Measurements from ENCODE around the gene DHX40. TPM values are rescaled to one million over a fixed set of nuclear protein-coding genes. Genes with fewer than 3 reads are reported as not detected.

Gene DHX40
- total and polyA plus RNA-seq, 9 donors, result 24.9 to 45.6 (median 36.9) TPM

GRCh38 chr17:59638553-59638952 is 73.1 kb downstream of the DHX40 start:
- H3K9me3 ChIP-seq, result no peaks in the 10 kb centered on the region
- DNase-seq, result no peak
- no peaks in the 10 kb centered on the region for H3K36me3 ChIP-seq
- TF ChIP-seq POLR2A (IDR thresholded peaks at IDR 0.05) (no peak), CTCF (IDR thresholded peaks at IDR 0.05) (no peak), EP300 (IDR thresholded peaks at IDR 0.05) (no peak)
- 77 to 82% (median 79%) methylated on average over 10 of the region's 10 CpGs for WGBS, 3 donors
- peaks cover 8% of the 10 kb centered on the region for H3K4me1 ChIP-seq (ENCODE audit: insufficient read depth)
- no peaks in the 10 kb centered on the region for H3K27me3 ChIP-seq
- no peak overlapping the region for H3K4me3 ChIP-seq
- intact Hi-C loops (cut with DNase I), result no loop called here
- no peak overlapping the region for H3K27ac ChIP-seq

- intact Hi-C loops (cut with DNase I), result loop anchor here in 1 of 4 donors (10.0 kb wide), 1 partner anchor 63 kb away; the partner anchor contains the start of genes PTRH2 and VMP1
- Histone ChIP-seq H3K27ac (no peak overlapping the region), H3K36me3 (no peaks in the 10 kb centered on the region), H3K9me3 (no peaks in the 10 kb centered on the region), H3K27me3 (no peaks in the 10 kb centered on the region), H3K4me3 (no peak overlapping the region), H3K4me1 (ENCODE audit: insufficient read depth) (peaks cover 3% of the 10 kb centered on the region)
- no peak for DNase-seq
- TF ChIP-seq POLR2A (IDR thresholded peaks at IDR 0.05), result no peak
- no peak for TF ChIP-seq EP300 (IDR thresholded peaks at IDR 0.05)
- no peak for TF ChIP-seq CTCF (IDR thresholded peaks at IDR 0.05)
- WGBS, 3 donors, result 49 to 73% (median 63%) methylated on average over 2 of the region's 2 CpGs
These were observed 76.5 kb downstream of the DHX40 start for GRCh38 chr17:59641799-59642484.

- no peak for TF ChIP-seq EP300 (IDR thresholded peaks at IDR 0.05)
- TF ChIP-seq CTCF (IDR thresholded peaks at IDR 0.05), result no peak
- TF ChIP-seq POLR2A (IDR thresholded peaks at IDR 0.05), result no peak
- Histone ChIP-seq H3K36me3 (no peaks in the 10 kb centered on the region), H3K4me1 (ENCODE audit: insufficient read depth) (peaks cover 3% of the 10 kb centered on the region), H3K9me3 (no peaks in the 10 kb centered on the region), H3K27me3 (no peaks in the 10 kb centered on the region), H3K4me3 (no peak overlapping the region), H3K27ac (no peak overlapping the region)
- intact Hi-C loops (cut with DNase I), result loop anchor here in 1 of 4 donors (10.0 kb wide), 1 partner anchor 62 kb away; the partner anchor contains the start of genes PTRH2 and VMP1
- no peak for DNase-seq
- WGBS, 3 donors, result 83 to 94% (median 85%) methylated on average over 1 of the region's 1 CpG
These were observed 77.2 kb downstream of the DHX40 start for GRCh38 chr17:59642565-59642964.

- H3K9me3 ChIP-seq, result no peaks in the 10 kb centered on the region
These were observed 78.0 kb downstream of the DHX40 start for GRCh38 chr17:59643159-59644140.

More at GRCh38 chr17:59643159-59644140, 78.0 kb downstream of the DHX40 start:
- no peak overlapping the region for H3K4me3 ChIP-seq
- 67 to 72% (median 70%) methylated on average over 5 of the region's 5 CpGs for WGBS, 3 donors
- no peaks in the 10 kb centered on the region for H3K27me3 ChIP-seq
- TF ChIP-seq POLR2A (IDR thresholded peaks at IDR 0.05) (no peak), EP300 (IDR thresholded peaks at IDR 0.05) (no peak), CTCF (IDR thresholded peaks at IDR 0.05) (no peak)
- H3K4me1 ChIP-seq (ENCODE audit: insufficient read depth), result peaks cover 2% of the 10 kb centered on the region
- H3K27ac ChIP-seq, result no peak overlapping the region
- no peak for DNase-seq
- intact Hi-C loops (cut with DNase I), result loop anchor here in 1 of 4 donors (10.0 kb wide), 1 partner anchor 61 kb away; the partner anchor contains the start of genes PTRH2 and VMP1
- H3K36me3 ChIP-seq, result no peaks in the 10 kb centered on the region
